Fibroblast of lung (primary cell): ENCODE results near the gene CASKIN1.

Experiments
- EZH2 ChIP-seq: IDR thresholded peaks from 2 replicates; pipeline ENCODE4 v1.5.1; 2012; ENCODE audit warnings: low read length, control low read depth, mild to moderate bottlenecking; ENCODE audit errors: missing control alignments
- TF ChIP-seq, protein P1 (sequence below), 2 donors: IDR thresholded peaks in 1 of 2; conservative IDR thresholded peaks in 1 of 2; 1 replicate in 1 of 2; 2 replicates in 1 of 2; pipeline ENCODE4 v1.5.1; 2011 to 2012; ENCODE audit warnings: low read length in 2 of 2, control low read depth in 1 of 2, inconsistent platforms in 1 of 2, low read depth in 1 of 2, mild to moderate bottlenecking in 1 of 2

DNA sequence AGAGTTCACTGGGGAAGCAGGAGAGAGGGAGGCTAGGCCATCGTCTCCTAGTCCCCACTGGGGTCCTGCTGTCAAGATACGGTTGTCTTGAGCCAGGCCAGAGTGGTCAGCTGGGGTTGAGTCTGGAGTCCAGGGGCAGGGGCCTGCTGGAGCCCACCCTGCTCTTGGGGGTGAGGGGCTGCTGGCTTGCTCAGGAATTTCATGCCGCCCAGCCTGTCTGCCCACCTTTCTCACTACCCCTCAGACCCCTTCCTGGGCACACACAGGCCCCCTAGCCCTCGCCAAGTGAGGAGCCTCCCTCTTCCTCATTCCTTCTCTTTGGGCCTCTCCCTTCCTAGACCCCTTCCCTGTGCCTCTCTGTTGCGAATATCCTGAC, 39.6 kb downstream of the CASKIN1 start:
- TF ChIP-seq, protein P1, sequence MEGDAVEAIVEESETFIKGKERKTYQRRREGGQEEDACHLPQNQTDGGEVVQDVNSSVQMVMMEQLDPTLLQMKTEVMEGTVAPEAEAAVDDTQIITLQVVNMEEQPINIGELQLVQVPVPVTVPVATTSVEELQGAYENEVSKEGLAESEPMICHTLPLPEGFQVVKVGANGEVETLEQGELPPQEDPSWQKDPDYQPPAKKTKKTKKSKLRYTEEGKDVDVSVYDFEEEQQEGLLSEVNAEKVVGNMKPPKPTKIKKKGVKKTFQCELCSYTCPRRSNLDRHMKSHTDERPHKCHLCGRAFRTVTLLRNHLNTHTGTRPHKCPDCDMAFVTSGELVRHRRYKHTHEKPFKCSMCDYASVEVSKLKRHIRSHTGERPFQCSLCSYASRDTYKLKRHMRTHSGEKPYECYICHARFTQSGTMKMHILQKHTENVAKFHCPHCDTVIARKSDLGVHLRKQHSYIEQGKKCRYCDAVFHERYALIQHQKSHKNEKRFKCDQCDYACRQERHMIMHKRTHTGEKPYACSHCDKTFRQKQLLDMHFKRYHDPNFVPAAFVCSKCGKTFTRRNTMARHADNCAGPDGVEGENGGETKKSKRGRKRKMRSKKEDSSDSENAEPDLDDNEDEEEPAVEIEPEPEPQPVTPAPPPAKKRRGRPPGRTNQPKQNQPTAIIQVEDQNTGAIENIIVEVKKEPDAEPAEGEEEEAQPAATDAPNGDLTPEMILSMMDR (conservative IDR thresholded peaks at IDR 0.05 in 1 of 2, IDR thresholded peaks at IDR 0.05 in 1 of 2; ENCODE audit: low read depth in 1 of 2, low read length in 2 of 2): no peak
- TF ChIP-seq EZH2: no peak
